HEK293 (cell line): ENCODE data around the gene CACNA2D1.

Source experiments
- CTCF ChIP-seq: fragments of 450-650 bp; formaldehyde crosslinking; IDR thresholded peaks from 2 replicates; pipeline ENCODE4 v1.5.1; 2016; ENCODE audit warnings: missing biosample characterization, missing genetic modification characterization
- ZBTB10 ChIP-seq: fragments of 450-650 bp; formaldehyde crosslinking; IDR thresholded peaks from 2 replicates; pipeline ENCODE4 v1.5.1; 2016; ENCODE audit warnings: missing biosample characterization, missing genetic modification characterization

GRCh38 chr7:82472966-82473365 is 29.4 kb upstream of the CACNA2D1 start:
- no peak for TF ChIP-seq ZBTB10 (tag by site-specific recombination)
- no peak for TF ChIP-seq CTCF (tag by site-specific recombination)
